Measurements from ENCODE around the gene SWI5.

Gene SWI5

DNA sequence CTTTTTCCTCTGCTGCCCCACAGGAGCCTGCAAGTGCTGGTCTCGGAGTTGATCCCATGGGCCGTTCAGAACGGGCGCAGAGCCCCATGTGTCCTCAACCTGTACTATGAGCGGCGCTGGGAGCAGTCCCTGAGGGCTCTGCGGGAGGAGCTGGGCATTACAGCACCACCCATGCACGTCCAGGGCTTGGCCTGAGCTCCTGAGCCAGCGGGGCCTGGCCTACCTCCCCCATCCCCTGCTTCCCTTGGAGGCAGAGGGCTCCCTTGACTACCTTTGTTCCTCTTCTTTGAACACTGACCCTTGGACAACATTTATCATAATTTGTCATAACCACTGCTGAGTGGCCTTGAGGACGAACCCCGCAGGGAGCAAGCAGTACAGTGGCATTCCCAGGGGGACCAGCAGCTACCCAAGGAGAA lies 57.4 kb downstream of the SWI5 start:
- Histone ChIP-seq H4K20me1 (no peaks in the 10 kb centered on the region), H3K4me2 (peak overlapping the region; percentile 76), H3K9ac (peak overlapping the region; percentile 58), H3K4me1 (peaks cover 36% of the 10 kb centered on the region), H3K9me3 (no peaks in the 10 kb centered on the region), H3K36me3 (peaks cover 14% of the 10 kb centered on the region; the same call in 1 of the 2 replicates), H3K4me3 (peak overlapping the region; percentile 9; the same call in 1 of the 2 replicates), H3K27me3 (no peaks in the 10 kb centered on the region), H3K27ac (peak overlapping the region; percentile 67)
- TF ChIP-seq Cebpa-rat (IDR thresholded peaks at IDR 0.05): no peak

DNA sequence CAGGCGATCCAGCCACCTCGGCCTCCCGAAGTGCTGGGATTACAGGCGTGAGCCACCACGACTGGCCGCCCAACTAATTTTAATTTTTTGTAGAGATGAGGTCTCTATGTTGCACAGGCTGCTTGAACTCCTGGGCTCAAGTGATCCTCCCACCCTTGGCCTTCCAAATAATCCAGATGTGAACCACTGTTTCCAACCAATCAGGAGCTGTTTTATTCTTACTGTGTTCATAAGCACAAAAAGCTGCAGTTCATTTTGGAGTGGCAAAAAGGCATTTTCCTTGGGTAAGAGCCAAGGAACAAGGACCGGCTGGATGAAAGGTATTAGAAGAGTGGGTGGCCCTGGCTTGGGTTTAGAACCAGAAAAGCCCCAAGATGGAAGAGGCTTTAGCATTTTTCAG lies 59.1 kb downstream of the SWI5 start:
- H3K9me3 ChIP-seq: no peaks in the 10 kb centered on the region
- no peak overlapping the region for H3K9ac ChIP-seq
- TF ChIP-seq Cebpa-rat (IDR thresholded peaks at IDR 0.05): no peak
- no peaks in the 10 kb centered on the region for H4K20me1 ChIP-seq
- no peak overlapping the region for H3K4me2 ChIP-seq
- no peaks in the 10 kb centered on the region for H3K36me3 ChIP-seq
- H3K4me1 ChIP-seq: peaks cover 30% of the 10 kb centered on the region
- H3K27ac ChIP-seq: no peak overlapping the region
- no peaks in the 10 kb centered on the region for H3K27me3 ChIP-seq
- H3K4me3 ChIP-seq: no peak overlapping the region

DNA sequence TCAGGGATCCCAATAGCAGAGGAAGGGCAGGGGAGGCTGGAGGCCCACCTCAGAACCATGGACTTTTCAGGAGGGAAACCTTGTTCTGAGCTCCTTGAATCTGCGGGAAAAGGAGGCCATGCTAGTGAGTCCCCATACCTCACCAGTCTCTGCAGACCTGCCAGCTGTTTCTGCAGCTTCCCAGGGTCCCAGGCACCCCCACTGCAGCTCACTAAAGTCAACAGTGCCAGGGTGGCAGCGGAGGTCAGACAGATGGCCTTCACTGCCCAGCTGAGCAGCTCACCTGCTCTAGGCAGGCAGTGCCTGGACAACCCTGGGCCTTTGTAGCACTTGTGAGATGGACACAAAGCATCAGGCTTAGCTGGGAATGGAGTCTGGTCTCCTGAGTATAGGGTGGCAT lies 59.8 kb downstream of the SWI5 start:
- Histone ChIP-seq H3K27ac (no peak overlapping the region), H4K20me1 (no peaks in the 10 kb centered on the region), H3K9ac (no peak overlapping the region), H3K9me3 (no peaks in the 10 kb centered on the region), H3K36me3 (no peaks in the 10 kb centered on the region), H3K27me3 (no peaks in the 10 kb centered on the region), H3K4me1 (peaks cover 32% of the 10 kb centered on the region), H3K4me3 (no peak overlapping the region), H3K4me2 (no peak overlapping the region)
- no peak for TF ChIP-seq Cebpa-rat (IDR thresholded peaks at IDR 0.05)

DNA sequence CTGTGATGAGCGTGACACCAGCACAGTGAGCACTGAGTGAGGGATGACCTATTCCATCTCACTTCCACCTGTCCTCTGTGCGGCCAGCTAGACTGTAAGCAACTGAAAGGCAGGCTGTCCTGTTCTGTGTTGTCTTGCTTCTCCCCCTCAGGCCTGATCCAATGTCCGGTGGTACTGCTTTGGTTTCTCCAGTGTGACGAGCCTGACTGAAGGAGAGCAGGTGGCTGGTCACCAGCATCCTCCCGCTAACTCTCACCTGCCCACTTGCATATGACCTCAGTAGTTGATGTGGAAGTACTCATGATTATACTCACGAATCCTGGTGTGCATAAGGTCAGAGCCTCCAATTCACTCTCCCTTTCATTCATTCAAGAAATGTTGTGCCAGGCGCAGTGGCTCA lies 61.9 kb downstream of the SWI5 start:
- Histone ChIP-seq H3K4me3 (no peak overlapping the region), H3K4me1 (peaks cover 23% of the 10 kb centered on the region), H3K36me3 (peaks cover 10% of the 10 kb centered on the region), H3K9me3 (no peaks in the 10 kb centered on the region), H4K20me1 (no peaks in the 10 kb centered on the region), H3K27me3 (no peaks in the 10 kb centered on the region), H3K27ac (no peak overlapping the region), H3K9ac (no peak overlapping the region), H3K4me2 (no peak overlapping the region)
- TF ChIP-seq Cebpa-rat (IDR thresholded peaks at IDR 0.05): no peak

Data from BLaER1 (cell line).